SK-N-SH treated with all-trans-retinoic acid at 6 μM for 48 hours (cell line): ENCODE data around the gene PTBP1.

Source experiments
- ATAC-seq: fragments of 200-7000 bp; cut with Tn5 transposase; 3 replicates; pipeline ENCODE4 v1.9.1; 2020; ENCODE audit warnings: mild to moderate bottlenecking, moderate library complexity
- ARNTL ChIP-seq: fragments of 450-650 bp; formaldehyde crosslinking; IDR thresholded peaks from 2 replicates; pipeline ENCODE4 v1.5.0; 2020; ENCODE audit warnings: low read depth, mild to moderate bottlenecking, moderate library complexity, borderline replicate concordance
- BACH2 ChIP-seq: fragments of 250-450 bp; sonication (Bioruptor Pico); IDR thresholded peaks from 2 replicates; pipeline ENCODE4 v1.9.0; 2021; ENCODE audit warnings: mild to moderate bottlenecking, borderline replicate concordance
- CSDC2 ChIP-seq: fragments of 250-450 bp; sonication (Bioruptor Pico); IDR thresholded peaks from 2 replicates; pipeline ENCODE4 v1.5.0; 2020; ENCODE audit warnings: mild to moderate bottlenecking, moderate library complexity
- CSRNP3 ChIP-seq: fragments of 250-450 bp; sonication (Bioruptor Pico); IDR thresholded peaks from 2 replicates; pipeline ENCODE4 v1.5.1; 2021; ENCODE audit warnings: mild to moderate bottlenecking, moderate library complexity
- ESRRG ChIP-seq: fragments of 250-450 bp; sonication (Bioruptor Pico); IDR thresholded peaks from 2 replicates; pipeline ENCODE4 v1.6.1; 2021; ENCODE audit warnings: mild to moderate bottlenecking
- GLIS3 ChIP-seq: fragments of 250-450 bp; sonication (Bioruptor Pico); IDR thresholded peaks from 2 replicates; pipeline ENCODE4 v1.5.0; 2020; ENCODE audit warnings: mild to moderate bottlenecking, moderate library complexity
- ISL1 ChIP-seq: fragments of 250-450 bp; sonication (Bioruptor Pico); IDR thresholded peaks from 2 replicates; pipeline ENCODE4 v2.1.2; 2022; ENCODE audit warnings: mild to moderate bottlenecking, moderate library complexity
- OSR1 ChIP-seq: fragments of 250-450 bp; sonication (Bioruptor Pico); IDR thresholded peaks from 2 replicates; pipeline ENCODE4 v1.8.0; 2022; ENCODE audit warnings: moderate library complexity, mild to moderate bottlenecking, inconsistent platforms
- PATZ1 ChIP-seq: fragments of 250-450 bp; sonication (Bioruptor Pico); IDR thresholded peaks from 2 replicates; pipeline ENCODE4 v1.8.0; 2020; ENCODE audit warnings: mild to moderate bottlenecking, moderate library complexity, borderline replicate concordance
- PPARA ChIP-seq: fragments of 250-450 bp; sonication (Bioruptor Pico); IDR thresholded peaks from 2 replicates; pipeline ENCODE4 v1.5.0; 2020; ENCODE audit warnings: mild to moderate bottlenecking, borderline replicate concordance
- RARB ChIP-seq: fragments of 250-450 bp; sonication (Bioruptor Pico); IDR thresholded peaks from 2 replicates; pipeline ENCODE4 v1.8.0; 2021; ENCODE audit warnings: mild to moderate bottlenecking, moderate library complexity
- SNAI2 ChIP-seq: fragments of 250-450 bp; sonication (Bioruptor Pico); IDR thresholded peaks from 2 replicates; pipeline ENCODE4 v1.5.0; 2020; ENCODE audit warnings: mild to moderate bottlenecking, moderate library complexity
- TCF4 ChIP-seq: fragments of 250-450 bp; sonication (Bioruptor Pico); IDR thresholded peaks from 2 replicates; pipeline ENCODE4 v1.8.0; 2021; ENCODE audit warnings: mild to moderate bottlenecking, moderate library complexity, borderline replicate concordance
- TOX ChIP-seq: fragments of 250-450 bp; sonication (Bioruptor Pico); IDR thresholded peaks from 2 replicates; pipeline ENCODE4 v1.8.0; 2021; ENCODE audit warnings: mild to moderate bottlenecking, moderate library complexity, borderline replicate concordance
- ZC3H10 ChIP-seq: fragments of 250-450 bp; sonication (Bioruptor Pico); IDR thresholded peaks from 2 replicates; pipeline ENCODE4 v1.5.1; 2021; ENCODE audit warnings: mild to moderate bottlenecking, moderate library complexity
- ZFP3 ChIP-seq: fragments of 250-450 bp; sonication (Bioruptor Pico); IDR thresholded peaks from 2 replicates; pipeline ENCODE4 v1.5.0; 2020; ENCODE audit warnings: mild to moderate bottlenecking, moderate library complexity
- ZFP30 ChIP-seq: fragments of 450-650 bp; formaldehyde crosslinking; IDR thresholded peaks from 2 replicates; pipeline ENCODE4 v1.5.0; 2022; ENCODE audit warnings: mild to moderate bottlenecking, moderate library complexity
- ZNF565 ChIP-seq: fragments of 450-650 bp; formaldehyde crosslinking; conservative IDR thresholded peaks from 2 replicates; pipeline ENCODE4 v1.5.0; 2020; ENCODE audit warnings: low read depth, mild to moderate bottlenecking, moderate library complexity
- ZNF70 ChIP-seq: fragments of 450-650 bp; formaldehyde crosslinking; IDR thresholded peaks from 2 replicates; pipeline ENCODE4 v1.5.0; 2020; ENCODE audit warnings: mild to moderate bottlenecking, moderate library complexity
- ZNF8 ChIP-seq: fragments of 450-650 bp; formaldehyde crosslinking; IDR thresholded peaks from 2 replicates; pipeline ENCODE4 v1.5.0; 2020; ENCODE audit warnings: mild to moderate bottlenecking, moderate library complexity
- TF ChIP-seq, protein P1 (sequence below): fragments of 250-450 bp; sonication (Bioruptor Pico); IDR thresholded peaks from 2 replicates; pipeline ENCODE4 v1.5.0; 2020; ENCODE audit warnings: mild to moderate bottlenecking, moderate library complexity
- TF ChIP-seq, protein P2 (sequence below): fragments of 250-450 bp; sonication (Bioruptor Pico); IDR thresholded peaks from 2 replicates; pipeline ENCODE4 v1.5.1; 2020; ENCODE audit warnings: low read depth, mild to moderate bottlenecking, moderate library complexity

Gene PTBP1

GRCh38 chr19:782185-782877, 14.9 kb upstream of the PTBP1 start:
- TF ChIP-seq SNAI2 (CRISPR knock-in tag) (no peak), TCF4 (CRISPR knock-in tag) (no peak), TOX (no peak), ZNF565 (CRISPR knock-in tag) (no peak), CSDC2 (no peak), ESRRG (CRISPR knock-in tag) (no peak), ARNTL (CRISPR knock-in tag) (no peak), OSR1 (CRISPR knock-in tag) (no peak), ZNF70 (CRISPR knock-in tag) (no peak), ZNF8 (CRISPR knock-in tag) (no peak), ZFP30 (CRISPR knock-in tag) (no peak), RARB (CRISPR knock-in tag) (no peak)
- TF ChIP-seq, protein P1, sequence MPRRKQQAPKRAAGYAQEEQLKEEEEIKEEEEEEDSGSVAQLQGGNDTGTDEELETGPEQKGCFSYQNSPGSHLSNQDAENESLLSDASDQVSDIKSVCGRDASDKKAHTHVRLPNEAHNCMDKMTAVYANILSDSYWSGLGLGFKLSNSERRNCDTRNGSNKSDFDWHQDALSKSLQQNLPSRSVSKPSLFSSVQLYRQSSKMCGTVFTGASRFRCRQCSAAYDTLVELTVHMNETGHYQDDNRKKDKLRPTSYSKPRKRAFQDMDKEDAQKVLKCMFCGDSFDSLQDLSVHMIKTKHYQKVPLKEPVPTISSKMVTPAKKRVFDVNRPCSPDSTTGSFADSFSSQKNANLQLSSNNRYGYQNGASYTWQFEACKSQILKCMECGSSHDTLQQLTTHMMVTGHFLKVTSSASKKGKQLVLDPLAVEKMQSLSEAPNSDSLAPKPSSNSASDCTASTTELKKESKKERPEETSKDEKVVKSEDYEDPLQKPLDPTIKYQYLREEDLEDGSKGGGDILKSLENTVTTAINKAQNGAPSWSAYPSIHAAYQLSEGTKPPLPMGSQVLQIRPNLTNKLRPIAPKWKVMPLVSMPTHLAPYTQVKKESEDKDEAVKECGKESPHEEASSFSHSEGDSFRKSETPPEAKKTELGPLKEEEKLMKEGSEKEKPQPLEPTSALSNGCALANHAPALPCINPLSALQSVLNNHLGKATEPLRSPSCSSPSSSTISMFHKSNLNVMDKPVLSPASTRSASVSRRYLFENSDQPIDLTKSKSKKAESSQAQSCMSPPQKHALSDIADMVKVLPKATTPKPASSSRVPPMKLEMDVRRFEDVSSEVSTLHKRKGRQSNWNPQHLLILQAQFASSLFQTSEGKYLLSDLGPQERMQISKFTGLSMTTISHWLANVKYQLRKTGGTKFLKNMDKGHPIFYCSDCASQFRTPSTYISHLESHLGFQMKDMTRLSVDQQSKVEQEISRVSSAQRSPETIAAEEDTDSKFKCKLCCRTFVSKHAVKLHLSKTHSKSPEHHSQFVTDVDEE = no peak
- TF ChIP-seq, protein P2, sequence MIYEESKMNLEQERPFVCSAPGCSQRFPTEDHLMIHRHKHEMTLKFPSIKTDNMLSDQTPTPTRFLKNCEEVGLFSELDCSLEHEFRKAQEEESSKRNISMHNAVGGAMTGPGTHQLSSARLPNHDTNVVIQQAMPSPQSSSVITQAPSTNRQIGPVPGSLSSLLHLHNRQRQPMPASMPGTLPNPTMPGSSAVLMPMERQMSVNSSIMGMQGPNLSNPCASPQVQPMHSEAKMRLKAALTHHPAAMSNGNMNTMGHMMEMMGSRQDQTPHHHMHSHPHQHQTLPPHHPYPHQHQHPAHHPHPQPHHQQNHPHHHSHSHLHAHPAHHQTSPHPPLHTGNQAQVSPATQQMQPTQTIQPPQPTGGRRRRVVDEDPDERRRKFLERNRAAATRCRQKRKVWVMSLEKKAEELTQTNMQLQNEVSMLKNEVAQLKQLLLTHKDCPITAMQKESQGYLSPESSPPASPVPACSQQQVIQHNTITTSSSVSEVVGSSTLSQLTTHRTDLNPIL (CRISPR knock-in tag) = no peak
- TF ChIP-seq, all 23 proteins: peak for 0
- ATAC-seq = peak; percentile 77

GRCh38 chr19:782878-783668, 14.2 kb upstream of the PTBP1 start:
- ATAC-seq = no peak
- TF ChIP-seq ZC3H10 (CRISPR knock-in tag) (no peak), GLIS3 (CRISPR knock-in tag) (no peak), ZFP30 (CRISPR knock-in tag) (no peak)

DNA sequence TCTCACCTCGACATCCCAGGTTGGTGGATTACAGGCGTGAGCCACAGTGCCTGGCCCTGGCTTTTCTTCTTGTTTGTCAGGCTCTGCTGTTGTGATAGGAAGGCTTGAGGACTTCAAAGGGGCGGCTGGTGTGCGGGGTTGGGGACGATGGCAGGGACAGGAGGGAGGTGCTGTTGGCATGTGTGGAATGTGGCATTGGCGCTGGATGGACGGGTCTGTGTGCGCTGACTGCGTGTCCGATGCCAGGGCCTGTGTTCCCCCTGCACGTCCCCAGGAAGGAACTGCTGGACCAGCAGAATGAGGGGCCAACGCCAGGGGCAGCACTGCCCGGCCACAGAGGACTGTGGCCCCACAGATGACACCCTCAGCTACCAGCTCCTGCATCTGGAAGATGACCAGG, 12.7 kb upstream of the PTBP1 start:
- TF ChIP-seq OSR1 (CRISPR knock-in tag) (no peak), ARNTL (CRISPR knock-in tag) (no peak), ZNF8 (CRISPR knock-in tag) (no peak), TCF4 (CRISPR knock-in tag) (no peak), CSDC2 (no peak)
- no peak for ATAC-seq

GRCh38 chr19:787536-787935, 9.7 kb upstream of the PTBP1 start:
- no peak for ATAC-seq
- no peak for TF ChIP-seq CSRNP3 (CRISPR knock-in tag)
- TF ChIP-seq, protein P2 (CRISPR knock-in tag) = no peak
- TF ChIP-seq SNAI2 (CRISPR knock-in tag) = no peak
- TF ChIP-seq PATZ1 (CRISPR knock-in tag) = no peak
- TF ChIP-seq ZC3H10 (CRISPR knock-in tag) = no peak
- no peak for TF ChIP-seq TOX
- no peak for TF ChIP-seq TCF4 (CRISPR knock-in tag)
- TF ChIP-seq OSR1 (CRISPR knock-in tag) = no peak
- TF ChIP-seq GLIS3 (CRISPR knock-in tag) = no peak
- no peak for TF ChIP-seq CSDC2
- no peak for TF ChIP-seq ZNF8 (CRISPR knock-in tag)
- no peak for TF ChIP-seq ZNF565 (CRISPR knock-in tag)
- TF ChIP-seq, protein P1 = no peak
- TF ChIP-seq ZFP3 = no peak
- no peak for TF ChIP-seq ZNF70 (CRISPR knock-in tag)
- TF ChIP-seq BACH2 = no peak
- no peak for TF ChIP-seq PPARA (CRISPR knock-in tag)
- no peak for TF ChIP-seq ISL1
- TF ChIP-seq, all 23 proteins: peak for 0
